Stimulated activated CD4-positive, alpha-beta T cell treated with anti-CD3 and anti-CD28 coated beads, Interleukin-1b, Interleukin-23, amount 100 ng/mL, for 4 hours (primary cell): ENCODE results near the gene EXD3.

ENCODE experiments used
- DNase-seq, 2 donors: peaks; one replicate each; pipeline ENCODE4 v3.0.0-alpha.2; 2020; ENCODE audit warnings: low read depth in 2 of 2

Gene EXD3

GRCh38 chr9:137432687-137433348, 9.9 kb upstream of the EXD3 start:
- no peak for DNase-seq

GRCh38 chr9:137431416-137431931, 8.5 kb upstream of the EXD3 start:
- no peak for DNase-seq

- DNase-seq: no peak
These were observed 7.9 kb upstream of the EXD3 start for GRCh38 chr9:137430723-137431415.

GRCh38 chr9:137429974-137430722, 7.2 kb upstream of the EXD3 start:
- no peak for DNase-seq

- DNase-seq: no peak
These were observed 6.6 kb upstream of the EXD3 start for GRCh38 chr9:137429546-137429890.

GRCh38 chr9:137428841-137429545, 6.0 kb upstream of the EXD3 start:
- DNase-seq: no peak

GRCh38 chr9:137428311-137428630, 5.3 kb upstream of the EXD3 start:
- DNase-seq: no peak

GRCh38 chr9:137427454-137428310, 4.7 kb upstream of the EXD3 start:
- DNase-seq: no peak

GRCh38 chr9:137426018-137426681, 3.2 kb upstream of the EXD3 start:
- no peak for DNase-seq

GRCh38 chr9:137423514-137424291, 741 bp upstream of the EXD3 start:
- DNase-seq: no peak

GRCh38 chr9:137421838-137422603, 941 bp downstream of the EXD3 start:
- no peak for DNase-seq

GRCh38 chr9:137417161-137418021, 5.6 kb downstream of the EXD3 start:
- no peak for DNase-seq

GRCh38 chr9:137416563-137417151, 6.3 kb downstream of the EXD3 start:
- no peak for DNase-seq

GRCh38 chr9:137416006-137416562, 6.9 kb downstream of the EXD3 start:
- DNase-seq: no peak

GRCh38 chr9:137415451-137415850, 7.5 kb downstream of the EXD3 start:
- DNase-seq: no peak

- DNase-seq: no peak
These were observed 10.5 kb downstream of the EXD3 start for GRCh38 chr9:137412431-137412830.

- DNase-seq: no peak
These were observed 11.1 kb downstream of the EXD3 start for GRCh38 chr9:137411645-137412380.
